Liver (tissue), 3 donors: ENCODE results near the gene SPDYE2B.
"Not testable (repeated sequence)": the region's sequence is repeated elsewhere in the genome, so short reads cannot be mapped to it uniquely, and the experiment has no call there.

Experiments
- ATF3 ChIP-seq: IDR thresholded peaks from 2 replicates; pipeline ENCODE4 v1.6.1; 2016; ENCODE audit warnings: antibody characterized with exemption
- CTCF ChIP-seq: fragments of 150-350 bp; IDR thresholded peaks from 2 replicates; pipeline ENCODE4 v1.5.1; 2017; ENCODE audit warnings: improper control_type of control experiment, low read depth, low read length; ENCODE audit not compliant: missing input control
- EGR1 ChIP-seq, 2 donors: IDR thresholded peaks; 2 replicates each; pipeline ENCODE4 v1.6.1; 2016 to 2018; ENCODE audit warnings: antibody characterized with exemption in 2 of 2, low read depth in 2 of 2
- FOXA1 ChIP-seq: IDR thresholded peaks from 2 replicates; pipeline ENCODE4 v1.6.1; 2016; ENCODE audit warnings: antibody characterized with exemption
- GABPA ChIP-seq, 2 donors: IDR thresholded peaks in 1 of 2; conservative IDR thresholded peaks in 1 of 2; 2 replicates each; pipeline ENCODE4 v1.6.1; 2016; ENCODE audit warnings: antibody characterized with exemption in 2 of 2, mild to moderate bottlenecking in 1 of 2, moderate library complexity in 1 of 2
- JUND ChIP-seq, 2 donors: IDR thresholded peaks; 2 replicates each; pipeline ENCODE4 v1.6.1; 2016; ENCODE audit warnings: antibody characterized with exemption in 2 of 2
- MAX ChIP-seq: IDR thresholded peaks from 2 replicates; pipeline ENCODE4 v1.6.1; 2016; ENCODE audit warnings: antibody characterized with exemption
- RAD21 ChIP-seq, 2 donors: IDR thresholded peaks; 2 replicates each; pipeline ENCODE4 v1.6.1; 2016; ENCODE audit warnings: antibody characterized with exemption in 2 of 2, mild to moderate bottlenecking in 2 of 2
- REST ChIP-seq: IDR thresholded peaks from 2 replicates; pipeline ENCODE4 v1.6.1; 2016; ENCODE audit warnings: antibody characterized with exemption, mild to moderate bottlenecking
- RXRA ChIP-seq, 2 donors: IDR thresholded peaks; 2 replicates each; pipeline ENCODE4 v1.6.1; 2017 to 2018; ENCODE audit warnings: antibody characterized with exemption in 2 of 2, mild to moderate bottlenecking in 1 of 2
- SP1 ChIP-seq: IDR thresholded peaks from 2 replicates; pipeline ENCODE4 v1.6.1; 2018; ENCODE audit warnings: antibody characterized with exemption, mild to moderate bottlenecking
- donor health status: healthy.
- donor health status: healthy.

DNA sequence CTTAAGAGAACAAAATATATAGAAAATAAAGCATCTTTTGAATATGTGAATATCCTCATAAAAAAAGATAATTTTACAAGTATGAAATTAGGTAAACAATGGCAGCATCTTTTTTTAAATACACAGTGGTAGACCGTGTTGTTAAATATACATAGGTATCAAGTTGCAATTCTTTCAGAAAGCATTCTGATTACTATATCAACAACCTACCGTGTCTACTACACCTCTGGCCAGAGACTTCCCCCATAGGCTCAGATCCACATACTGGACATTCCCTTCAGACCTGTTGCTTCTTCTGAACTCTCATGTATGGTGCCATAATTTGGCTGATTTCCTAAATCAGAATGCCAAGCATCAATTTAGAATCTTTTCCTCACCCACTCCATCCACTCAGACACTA, 43.9 kb downstream of the SPDYE2B start:
- TF ChIP-seq JUND (IDR thresholded peaks at IDR 0.05); CTCF; MAX; SP1; EGR1 (IDR thresholded peaks at IDR 0.05; ENCODE audit: low read depth in 2 of 2); GABPA (IDR thresholded peaks at IDR 0.05 in 1 of 2, conservative IDR thresholded peaks at IDR 0.05 in 1 of 2); RXRA (IDR thresholded peaks at IDR 0.05); RAD21 (IDR thresholded peaks at IDR 0.05); REST; ATF3; FOXA1: not testable (repeated sequence)
